VCaP (cell line): ENCODE measurements around the gene FRS2.

ENCODE experiments used
- H3K27ac ChIP-seq: fragments of 450-650 bp; 2 replicates; pipeline ENCODE4 v1.5.1; 2017
- TF ChIP-seq, protein P1 (sequence below): fragments of 450-650 bp; conservative IDR thresholded peaks from 2 replicates; pipeline ENCODE4 v1.5.1; 2017; ENCODE audit warnings: mild to moderate bottlenecking, moderate library complexity

The FRS2 gene

DNA sequence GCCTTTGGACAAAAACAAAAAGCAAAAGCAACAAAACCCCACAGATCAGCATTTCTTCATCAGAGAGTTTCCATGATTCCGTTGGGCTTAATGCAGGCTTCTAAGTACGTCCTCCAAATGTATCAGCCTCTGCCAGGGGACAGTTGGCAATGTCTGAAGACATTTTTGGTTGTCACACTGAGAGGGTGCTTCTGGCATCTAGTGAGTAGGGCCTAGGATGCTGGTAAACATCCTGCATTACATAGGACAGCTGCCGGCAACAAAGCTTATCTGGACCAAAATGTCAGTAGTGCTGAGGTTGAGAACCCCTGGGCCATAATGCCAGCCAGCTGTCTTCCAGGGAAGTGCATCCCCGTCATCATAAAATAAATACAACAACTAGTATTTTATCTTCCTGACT, 149.9 kb downstream of the FRS2 start:
- no peak overlapping the region for H3K27ac ChIP-seq
- TF ChIP-seq, protein P1, sequence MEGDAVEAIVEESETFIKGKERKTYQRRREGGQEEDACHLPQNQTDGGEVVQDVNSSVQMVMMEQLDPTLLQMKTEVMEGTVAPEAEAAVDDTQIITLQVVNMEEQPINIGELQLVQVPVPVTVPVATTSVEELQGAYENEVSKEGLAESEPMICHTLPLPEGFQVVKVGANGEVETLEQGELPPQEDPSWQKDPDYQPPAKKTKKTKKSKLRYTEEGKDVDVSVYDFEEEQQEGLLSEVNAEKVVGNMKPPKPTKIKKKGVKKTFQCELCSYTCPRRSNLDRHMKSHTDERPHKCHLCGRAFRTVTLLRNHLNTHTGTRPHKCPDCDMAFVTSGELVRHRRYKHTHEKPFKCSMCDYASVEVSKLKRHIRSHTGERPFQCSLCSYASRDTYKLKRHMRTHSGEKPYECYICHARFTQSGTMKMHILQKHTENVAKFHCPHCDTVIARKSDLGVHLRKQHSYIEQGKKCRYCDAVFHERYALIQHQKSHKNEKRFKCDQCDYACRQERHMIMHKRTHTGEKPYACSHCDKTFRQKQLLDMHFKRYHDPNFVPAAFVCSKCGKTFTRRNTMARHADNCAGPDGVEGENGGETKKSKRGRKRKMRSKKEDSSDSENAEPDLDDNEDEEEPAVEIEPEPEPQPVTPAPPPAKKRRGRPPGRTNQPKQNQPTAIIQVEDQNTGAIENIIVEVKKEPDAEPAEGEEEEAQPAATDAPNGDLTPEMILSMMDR = no peak

DNA sequence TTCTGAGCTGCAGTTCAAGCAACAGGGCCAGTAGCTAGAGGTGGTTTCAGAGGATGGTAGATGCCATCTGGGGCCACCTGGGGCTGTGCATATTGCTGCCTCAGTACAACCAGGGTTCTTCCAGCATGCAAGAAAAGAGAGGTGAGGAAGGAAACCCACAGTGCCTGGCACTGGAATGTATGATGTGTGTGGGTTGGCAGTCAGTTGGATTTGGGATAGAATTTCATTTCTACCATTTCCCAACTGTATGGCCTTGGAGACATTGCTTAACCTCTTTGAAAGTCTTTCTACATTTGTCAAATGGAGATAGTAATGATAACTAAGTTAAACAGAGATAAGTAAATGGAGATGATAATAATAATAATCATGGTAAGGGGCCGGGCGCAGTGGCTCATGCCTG, 150.7 kb downstream of the FRS2 start:
- no peak overlapping the region for H3K27ac ChIP-seq
- TF ChIP-seq, protein P1 = no peak

DNA sequence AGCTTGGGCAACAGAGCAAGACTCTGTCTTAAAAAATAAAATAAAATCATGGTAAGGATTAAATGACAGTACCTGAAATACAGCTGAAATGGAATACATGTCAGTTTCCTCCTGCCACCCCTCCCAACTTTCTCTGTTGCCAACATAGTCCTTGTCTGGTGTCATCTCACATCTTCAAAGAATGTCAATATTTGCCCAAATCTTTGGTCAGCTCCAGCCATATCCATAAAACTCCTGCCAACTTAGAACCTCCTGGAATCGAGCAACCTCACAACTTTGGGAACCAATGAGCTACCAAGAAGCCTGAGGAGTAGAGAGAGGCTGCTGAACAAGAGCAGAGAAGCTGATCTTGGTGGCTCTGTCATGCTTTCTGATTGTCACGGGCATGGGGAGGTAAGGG, 151.4 kb downstream of the FRS2 start:
- TF ChIP-seq, protein P1 = no peak
- no peak overlapping the region for H3K27ac ChIP-seq

DNA sequence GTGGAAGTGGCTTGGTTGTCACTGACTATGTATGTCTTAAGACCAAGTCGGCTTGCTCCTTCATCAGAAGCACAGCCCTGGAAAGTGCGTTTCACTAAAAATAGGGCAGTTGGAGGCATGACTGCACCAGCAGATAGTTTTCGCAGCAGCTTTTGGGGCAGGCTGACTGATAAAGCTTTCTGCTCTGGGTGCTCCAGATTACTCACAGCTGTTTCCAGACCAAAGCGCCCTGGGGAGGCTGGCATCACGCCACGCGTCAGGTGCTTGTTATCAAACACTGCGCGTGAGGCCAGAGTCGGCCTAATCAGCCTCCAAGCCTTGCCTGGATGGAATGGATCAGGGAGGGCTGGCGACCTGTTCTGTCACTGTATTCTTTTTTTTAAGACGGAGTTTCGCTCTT, 153.8 kb downstream of the FRS2 start:
- TF ChIP-seq, protein P1 = no peak
- H3K27ac ChIP-seq = no peak overlapping the region

DNA sequence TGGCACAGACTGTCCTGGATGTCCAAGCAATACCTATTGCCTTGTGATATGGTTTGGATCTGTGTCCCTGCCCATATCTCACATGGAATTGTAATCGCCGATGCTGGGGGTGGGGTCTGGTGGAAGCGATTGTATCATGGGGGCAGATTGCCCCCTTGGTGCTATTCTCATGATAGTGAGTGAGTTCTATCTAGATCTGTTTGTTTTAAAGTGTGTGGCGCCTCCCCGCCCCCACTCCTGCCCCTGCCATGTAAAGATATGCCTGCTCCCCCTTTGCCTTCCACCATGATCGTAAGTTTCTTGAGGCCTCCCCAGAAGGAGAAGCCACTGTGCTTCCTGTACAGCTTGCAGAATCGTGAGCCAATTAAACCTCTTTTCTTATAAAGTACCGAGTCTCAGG, 157.3 kb downstream of the FRS2 start:
- TF ChIP-seq, protein P1 = no peak
- H3K27ac ChIP-seq = no peak overlapping the region
